Measurements from ENCODE around the gene SRF. TPM values are rescaled to one million over a fixed set of nuclear protein-coding genes. Genes with fewer than 3 reads are reported as not detected.

SRF gene
- total and polyA plus RNA-seq, 2 experiments from 2014 or later, result 7.4 to 22.0 TPM

DNA sequence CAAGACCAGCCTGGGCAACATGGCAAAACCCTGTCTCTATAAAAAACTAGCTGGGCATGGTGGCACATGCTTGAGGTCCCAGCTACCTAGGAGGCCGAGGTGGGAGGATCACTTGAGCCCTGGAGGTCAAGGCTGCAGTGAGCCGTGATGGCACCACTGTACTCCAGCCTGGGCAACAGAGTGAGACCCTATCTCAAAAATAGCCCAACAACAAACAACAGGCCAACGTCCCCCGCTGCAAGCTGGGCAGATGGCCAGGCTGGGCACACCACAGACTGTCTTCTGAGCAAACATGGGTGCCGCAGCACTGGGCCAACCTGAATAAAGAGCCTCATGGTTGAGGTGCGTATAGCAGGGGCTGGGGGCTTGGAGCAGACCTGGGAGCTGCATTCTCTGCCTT, 46.6 kb upstream of the SRF start:
- Histone ChIP-seq H3K4me3 (no peak overlapping the region), H3K4me1 (ENCODE audit: insufficient read depth) (peaks cover 68% of the 10 kb centered on the region), H3K9me3 (ENCODE audit: low read depth) (no peaks in the 10 kb centered on the region), H3K27me3 (no peaks in the 10 kb centered on the region), H3K4me2 (peak overlapping the region; percentile 66), H3K79me2 (peaks cover 76% of the 10 kb centered on the region), H4K20me1 (ENCODE audit: insufficient read depth, poor library complexity, severe bottlenecking) (no peaks in the 10 kb centered on the region), H3K27ac (peak overlapping the region; percentile 94), H3K9me2 (replicated peaks; ENCODE audit: insufficient read depth) (no peaks in the 10 kb centered on the region), H2AFZ (no peak overlapping the region), H3K36me3 (replicated peaks; ENCODE audit: insufficient read depth, low read depth) (no peaks in the 10 kb centered on the region)
- TF ChIP-seq EZH2 (IDR thresholded peaks at IDR 0.05; ENCODE audit: borderline replicate concordance), result no peak
- TF ChIP-seq, protein P1, sequence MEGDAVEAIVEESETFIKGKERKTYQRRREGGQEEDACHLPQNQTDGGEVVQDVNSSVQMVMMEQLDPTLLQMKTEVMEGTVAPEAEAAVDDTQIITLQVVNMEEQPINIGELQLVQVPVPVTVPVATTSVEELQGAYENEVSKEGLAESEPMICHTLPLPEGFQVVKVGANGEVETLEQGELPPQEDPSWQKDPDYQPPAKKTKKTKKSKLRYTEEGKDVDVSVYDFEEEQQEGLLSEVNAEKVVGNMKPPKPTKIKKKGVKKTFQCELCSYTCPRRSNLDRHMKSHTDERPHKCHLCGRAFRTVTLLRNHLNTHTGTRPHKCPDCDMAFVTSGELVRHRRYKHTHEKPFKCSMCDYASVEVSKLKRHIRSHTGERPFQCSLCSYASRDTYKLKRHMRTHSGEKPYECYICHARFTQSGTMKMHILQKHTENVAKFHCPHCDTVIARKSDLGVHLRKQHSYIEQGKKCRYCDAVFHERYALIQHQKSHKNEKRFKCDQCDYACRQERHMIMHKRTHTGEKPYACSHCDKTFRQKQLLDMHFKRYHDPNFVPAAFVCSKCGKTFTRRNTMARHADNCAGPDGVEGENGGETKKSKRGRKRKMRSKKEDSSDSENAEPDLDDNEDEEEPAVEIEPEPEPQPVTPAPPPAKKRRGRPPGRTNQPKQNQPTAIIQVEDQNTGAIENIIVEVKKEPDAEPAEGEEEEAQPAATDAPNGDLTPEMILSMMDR (IDR thresholded peaks at IDR 0.05; ENCODE audit: poor library complexity), result no peak
- 92% methylated on average over 6 of the region's 6 CpGs for WGBS (ENCODE audit: low lambda C conversion rate, missing lambda C conversion rate)
- no peak for DNase-seq (ENCODE audit: low spot score)

DNA sequence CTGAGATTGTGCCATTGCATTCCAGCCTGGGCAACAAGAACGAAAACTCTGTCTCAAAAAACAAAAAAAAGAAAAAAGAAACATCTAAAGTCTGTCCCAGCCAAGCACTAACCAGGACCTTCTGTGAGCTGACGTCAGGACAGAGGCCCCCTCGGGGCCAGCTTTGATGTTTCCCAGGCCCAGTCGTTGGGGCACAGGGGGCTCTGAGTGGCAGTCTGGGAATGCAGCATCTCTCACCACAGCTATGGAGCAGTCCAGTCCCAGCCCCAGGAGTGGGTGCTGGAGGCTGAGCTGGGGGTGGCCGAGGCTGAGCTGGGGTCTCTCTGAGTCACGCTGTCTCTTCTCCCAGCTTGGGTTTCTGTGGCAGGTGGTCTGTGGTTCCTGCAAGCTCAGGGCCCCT, 46.0 kb upstream of the SRF start:
- Histone ChIP-seq H3K4me2 (peak overlapping the region; percentile 66), H3K9me3 (ENCODE audit: low read depth) (no peaks in the 10 kb centered on the region), H3K4me1 (ENCODE audit: insufficient read depth) (peaks cover 67% of the 10 kb centered on the region), H3K27me3 (no peaks in the 10 kb centered on the region), H3K27ac (peak overlapping the region; percentile 94), H3K36me3 (replicated peaks; ENCODE audit: insufficient read depth, low read depth) (no peaks in the 10 kb centered on the region), H3K9me2 (replicated peaks; ENCODE audit: insufficient read depth) (no peaks in the 10 kb centered on the region), H4K20me1 (ENCODE audit: insufficient read depth, poor library complexity, severe bottlenecking) (no peaks in the 10 kb centered on the region), H3K4me3 (no peak overlapping the region), H3K79me2 (peaks cover 74% of the 10 kb centered on the region), H2AFZ (no peak overlapping the region)
- DNase-seq (ENCODE audit: low spot score), result peak; percentile 81
- TF ChIP-seq EZH2phosphoT487 (IDR thresholded peaks at IDR 0.05; ENCODE audit: low read depth, severe bottlenecking, unreplicated experiment) (no peak), EZH2 (IDR thresholded peaks at IDR 0.05; ENCODE audit: borderline replicate concordance) (no peak)
- TF ChIP-seq, protein P1 (IDR thresholded peaks at IDR 0.05; ENCODE audit: poor library complexity), result no peak
- 47% methylated on average over 6 of the region's 6 CpGs for WGBS (ENCODE audit: low lambda C conversion rate, missing lambda C conversion rate)

DNA sequence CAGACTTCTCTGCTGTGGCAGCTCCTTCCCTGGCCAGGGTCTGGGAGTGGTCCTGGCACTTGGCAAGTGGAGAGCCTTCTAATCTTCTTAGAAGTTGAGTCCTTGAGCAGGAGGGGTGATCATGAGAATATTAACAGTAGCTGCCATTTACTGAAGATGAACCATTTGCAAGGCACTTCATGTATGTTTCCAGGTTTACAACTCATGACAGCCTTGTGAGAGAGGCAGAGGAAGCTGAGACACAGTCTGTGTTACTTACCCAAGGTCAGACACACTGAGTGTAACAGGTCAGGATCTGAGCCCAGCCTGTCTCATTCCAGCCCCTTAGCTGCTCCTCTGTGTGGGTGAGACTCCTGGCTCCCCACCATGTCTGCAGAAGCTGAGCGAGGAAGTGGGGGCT, 45.5 kb upstream of the SRF start:
- no peak overlapping the region for H3K4me3 ChIP-seq
- H3K36me3 ChIP-seq (replicated peaks; ENCODE audit: insufficient read depth, low read depth), result no peaks in the 10 kb centered on the region
- H3K27me3 ChIP-seq, result no peaks in the 10 kb centered on the region
- H4K20me1 ChIP-seq (ENCODE audit: insufficient read depth, poor library complexity, severe bottlenecking), result no peaks in the 10 kb centered on the region
- H3K27ac ChIP-seq, result peak overlapping the region; percentile 94
- H3K9me2 ChIP-seq (replicated peaks; ENCODE audit: insufficient read depth), result no peaks in the 10 kb centered on the region
- H3K4me2 ChIP-seq, result peak overlapping the region; percentile 45
- H2AFZ ChIP-seq, result no peak overlapping the region
- DNase-seq (ENCODE audit: low spot score), result no peak
- WGBS (ENCODE audit: low lambda C conversion rate, missing lambda C conversion rate), result 84% methylated on average over 1 of the region's 1 CpG
- H3K79me2 ChIP-seq, result peaks cover 70% of the 10 kb centered on the region
- no peaks in the 10 kb centered on the region for H3K9me3 ChIP-seq (ENCODE audit: low read depth)
- TF ChIP-seq, protein P1 (IDR thresholded peaks at IDR 0.05; ENCODE audit: poor library complexity), result no peak
- TF ChIP-seq EZH2 (IDR thresholded peaks at IDR 0.05; ENCODE audit: borderline replicate concordance), result no peak
- no peak for TF ChIP-seq EZH2phosphoT487 (IDR thresholded peaks at IDR 0.05; ENCODE audit: low read depth, severe bottlenecking, unreplicated experiment)
- peaks cover 63% of the 10 kb centered on the region for H3K4me1 ChIP-seq (ENCODE audit: insufficient read depth)

DNA sequence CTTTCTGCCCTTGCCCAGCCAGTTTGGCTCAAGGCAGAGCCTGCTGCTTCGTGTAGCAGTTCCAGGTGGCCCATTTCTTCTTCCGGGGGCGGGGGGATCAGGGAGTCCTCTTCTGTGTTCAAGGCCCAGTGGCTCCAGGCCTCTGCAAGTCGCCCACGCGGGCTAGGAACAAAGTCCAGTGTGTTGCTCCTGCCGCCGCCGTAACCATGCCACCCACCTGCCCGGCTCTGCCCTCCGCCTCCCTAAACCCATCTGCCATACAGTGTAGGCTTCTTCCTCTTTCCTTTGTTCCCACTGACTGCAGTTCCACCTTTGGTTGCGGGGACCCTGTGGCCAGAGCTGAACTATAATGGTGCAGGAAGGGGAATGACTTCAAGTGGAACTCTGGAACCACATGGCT, 43.9 kb upstream of the SRF start:
- peak overlapping the region; percentile 94 for H3K27ac ChIP-seq
- peaks cover 58% of the 10 kb centered on the region for H3K79me2 ChIP-seq
- peaks cover 49% of the 10 kb centered on the region for H3K4me1 ChIP-seq (ENCODE audit: insufficient read depth)
- no peaks in the 10 kb centered on the region for H3K9me2 ChIP-seq (replicated peaks; ENCODE audit: insufficient read depth)
- no peaks in the 10 kb centered on the region for H4K20me1 ChIP-seq (ENCODE audit: insufficient read depth, poor library complexity, severe bottlenecking)
- TF ChIP-seq EZH2 (IDR thresholded peaks at IDR 0.05; ENCODE audit: borderline replicate concordance) (no peak), EZH2phosphoT487 (IDR thresholded peaks at IDR 0.05; ENCODE audit: low read depth, severe bottlenecking, unreplicated experiment) (no peak)
- TF ChIP-seq, protein P1 (IDR thresholded peaks at IDR 0.05; ENCODE audit: poor library complexity), result no peak
- no peaks in the 10 kb centered on the region for H3K27me3 ChIP-seq
- H2AFZ ChIP-seq, result no peak overlapping the region
- no peaks in the 10 kb centered on the region for H3K9me3 ChIP-seq (ENCODE audit: low read depth)
- no peak overlapping the region for H3K4me2 ChIP-seq
- no peak overlapping the region for H3K4me3 ChIP-seq
- H3K36me3 ChIP-seq (replicated peaks; ENCODE audit: insufficient read depth, low read depth), result no peaks in the 10 kb centered on the region
- DNase-seq (ENCODE audit: low spot score), result no peak
- WGBS (ENCODE audit: low lambda C conversion rate, missing lambda C conversion rate), result 91% methylated on average over 10 of the region's 12 CpGs
